ENCODE measurements around the gene NSG1. TPM values are rescaled to one million over a fixed set of nuclear protein-coding genes. Genes with fewer than 3 reads are reported as not detected.

The NSG1 gene
- total RNA-seq, 1 experiment from 2014 or later = not detected

- intact Hi-C loops (cut with micrococcal nuclease; ENCODE audit: unreplicated experiment) = no loop called here
- H3K9me2 ChIP-seq (ENCODE audit: insufficient read depth) = no peaks in the 10 kb centered on the region
- DNase-seq = no peak
- ChIA-PET POLR2A (ENCODE audit: unreplicated experiment) (no interaction called here), CTCF (no interaction called here)
- H3K27me3 ChIP-seq (ENCODE audit: insufficient read depth, low read depth) = peaks cover 4% of the 10 kb centered on the region; the same call in 1 of the 2 replicates
- no peak overlapping the region for H3K27ac ChIP-seq
- H3K4me1 ChIP-seq (replicated peaks; ENCODE audit: insufficient read depth) = no peaks in the 10 kb centered on the region
- no peaks in the 10 kb centered on the region for H3K36me3 ChIP-seq (ENCODE audit: low read depth)
- TF ChIP-seq, protein P1, sequence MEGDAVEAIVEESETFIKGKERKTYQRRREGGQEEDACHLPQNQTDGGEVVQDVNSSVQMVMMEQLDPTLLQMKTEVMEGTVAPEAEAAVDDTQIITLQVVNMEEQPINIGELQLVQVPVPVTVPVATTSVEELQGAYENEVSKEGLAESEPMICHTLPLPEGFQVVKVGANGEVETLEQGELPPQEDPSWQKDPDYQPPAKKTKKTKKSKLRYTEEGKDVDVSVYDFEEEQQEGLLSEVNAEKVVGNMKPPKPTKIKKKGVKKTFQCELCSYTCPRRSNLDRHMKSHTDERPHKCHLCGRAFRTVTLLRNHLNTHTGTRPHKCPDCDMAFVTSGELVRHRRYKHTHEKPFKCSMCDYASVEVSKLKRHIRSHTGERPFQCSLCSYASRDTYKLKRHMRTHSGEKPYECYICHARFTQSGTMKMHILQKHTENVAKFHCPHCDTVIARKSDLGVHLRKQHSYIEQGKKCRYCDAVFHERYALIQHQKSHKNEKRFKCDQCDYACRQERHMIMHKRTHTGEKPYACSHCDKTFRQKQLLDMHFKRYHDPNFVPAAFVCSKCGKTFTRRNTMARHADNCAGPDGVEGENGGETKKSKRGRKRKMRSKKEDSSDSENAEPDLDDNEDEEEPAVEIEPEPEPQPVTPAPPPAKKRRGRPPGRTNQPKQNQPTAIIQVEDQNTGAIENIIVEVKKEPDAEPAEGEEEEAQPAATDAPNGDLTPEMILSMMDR (conservative IDR thresholded peaks at IDR 0.05) = no peak
- TF ChIP-seq EZH2 (IDR thresholded peaks at IDR 0.05; ENCODE audit: low read depth) = no peak
- BruUV-seq (replicated peaks) = no TSS peak
- H4K20me1 ChIP-seq (ENCODE audit: insufficient read depth) = no peaks in the 10 kb centered on the region
- H3K4me2 ChIP-seq = no peak overlapping the region
- no peaks in the 10 kb centered on the region for H3F3A ChIP-seq (ENCODE audit: insufficient read depth, low read depth)
- no peak overlapping the region for H3K4me3 ChIP-seq
- no peaks in the 10 kb centered on the region for H3K9me3 ChIP-seq (ENCODE audit: insufficient read depth, low read depth)
- no peak overlapping the region for H2AFZ ChIP-seq
- H3K79me2 ChIP-seq (ENCODE audit: low read depth) = no peaks in the 10 kb centered on the region
Measured at GRCh38 chr4:4411906-4412305, 25.0 kb downstream of the NSG1 start.

DNA sequence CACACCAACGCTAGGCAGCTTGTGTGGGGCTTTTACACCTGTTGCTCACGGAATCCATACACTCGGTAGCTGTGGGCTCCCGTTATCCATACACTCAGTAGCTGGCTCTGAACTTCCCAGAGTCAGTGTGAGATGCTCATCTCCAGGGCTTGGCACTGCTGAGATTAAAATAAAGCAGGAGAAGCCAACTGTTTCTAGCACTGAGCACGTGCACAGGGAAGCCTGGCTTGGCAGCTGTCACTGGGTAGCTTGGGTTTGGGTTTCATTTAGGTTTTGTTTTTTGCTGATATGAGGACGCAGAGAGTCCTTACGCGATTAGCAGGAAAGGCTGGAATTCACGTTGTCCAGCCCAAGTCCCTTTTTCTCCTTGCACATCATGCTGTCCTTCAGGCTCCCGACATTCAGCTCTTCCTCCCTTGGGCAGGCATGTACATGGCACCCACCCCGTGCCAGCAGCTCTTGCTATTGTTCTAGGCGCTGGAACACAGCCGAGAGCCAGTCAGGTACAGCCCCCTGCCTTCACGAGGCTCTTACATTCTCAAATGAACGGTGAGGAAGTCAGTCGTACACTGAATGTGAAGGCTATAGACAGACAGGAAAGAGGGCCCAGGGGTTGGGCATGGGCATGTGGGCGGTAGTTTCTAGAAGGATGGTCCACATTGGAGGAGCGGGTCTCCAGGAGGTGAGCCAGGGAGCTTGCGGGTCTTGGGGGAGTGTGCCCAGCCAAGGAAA is 25.9 kb downstream of the NSG1 start:
- H3K9me2 ChIP-seq (ENCODE audit: insufficient read depth) = no peaks in the 10 kb centered on the region
- DNase-seq = no peak
- no peaks in the 10 kb centered on the region for H3K79me2 ChIP-seq (ENCODE audit: low read depth)
- H4K20me1 ChIP-seq (ENCODE audit: insufficient read depth) = no peaks in the 10 kb centered on the region
- no peaks in the 10 kb centered on the region for H3K9me3 ChIP-seq (ENCODE audit: insufficient read depth, low read depth)
- H3K36me3 ChIP-seq (ENCODE audit: low read depth) = no peaks in the 10 kb centered on the region
- no peak overlapping the region for H2AFZ ChIP-seq
- no peak for TF ChIP-seq EZH2 (IDR thresholded peaks at IDR 0.05; ENCODE audit: low read depth)
- TF ChIP-seq, protein P1 (conservative IDR thresholded peaks at IDR 0.05) = no peak
- CTCF ChIA-PET = no interaction called here
- POLR2A ChIA-PET (ENCODE audit: unreplicated experiment) = no interaction called here
- H3K27me3 ChIP-seq (ENCODE audit: insufficient read depth, low read depth) = peaks cover 2% of the 10 kb centered on the region; the same call in 1 of the 2 replicates
- no peaks in the 10 kb centered on the region for H3F3A ChIP-seq (ENCODE audit: insufficient read depth, low read depth)
- intact Hi-C loops (cut with micrococcal nuclease; ENCODE audit: unreplicated experiment) = no loop called here
- H3K27ac ChIP-seq = no peak overlapping the region
- H3K4me3 ChIP-seq = no peak overlapping the region
- BruUV-seq (replicated peaks) = no TSS peak
- H3K4me1 ChIP-seq (replicated peaks; ENCODE audit: insufficient read depth) = no peaks in the 10 kb centered on the region
- no peak overlapping the region for H3K4me2 ChIP-seq

DNA sequence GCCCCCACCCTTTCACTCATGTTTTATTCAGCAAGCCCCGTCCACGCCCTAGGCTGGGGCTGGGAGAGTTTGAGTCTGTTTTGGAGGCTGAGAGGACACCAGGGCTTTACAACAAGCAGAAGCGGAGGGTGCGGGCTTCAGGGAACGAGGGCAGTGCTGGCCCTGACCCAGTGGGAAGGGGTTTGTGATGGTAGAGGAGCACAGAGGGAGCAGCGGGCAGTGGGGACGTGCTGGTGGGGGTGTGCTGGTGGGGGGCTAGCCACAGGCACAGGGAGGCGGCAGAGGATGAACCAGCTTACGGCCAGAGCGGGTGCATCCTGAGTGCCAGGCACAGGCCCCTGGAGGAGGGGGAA is 26.4 kb downstream of the NSG1 start:
- Histone ChIP-seq H4K20me1 (ENCODE audit: insufficient read depth) (no peaks in the 10 kb centered on the region), H3K4me2 (no peak overlapping the region), H3K27me3 (ENCODE audit: insufficient read depth, low read depth) (peaks cover 2% of the 10 kb centered on the region; the same call in 1 of the 2 replicates), H3K27ac (no peak overlapping the region), H3K79me2 (ENCODE audit: low read depth) (no peaks in the 10 kb centered on the region), H3F3A (ENCODE audit: insufficient read depth, low read depth) (no peaks in the 10 kb centered on the region), H3K9me2 (ENCODE audit: insufficient read depth) (no peaks in the 10 kb centered on the region), H2AFZ (no peak overlapping the region), H3K9me3 (ENCODE audit: insufficient read depth, low read depth) (no peaks in the 10 kb centered on the region), H3K4me1 (replicated peaks; ENCODE audit: insufficient read depth) (no peaks in the 10 kb centered on the region), H3K36me3 (ENCODE audit: low read depth) (no peaks in the 10 kb centered on the region), H3K4me3 (no peak overlapping the region)
- no TSS peak for BruUV-seq (replicated peaks)
- CTCF ChIA-PET = no interaction called here
- no peak for TF ChIP-seq EZH2 (IDR thresholded peaks at IDR 0.05; ENCODE audit: low read depth)
- TF ChIP-seq, protein P1 (conservative IDR thresholded peaks at IDR 0.05) = no peak
- no peak for DNase-seq
- POLR2A ChIA-PET (ENCODE audit: unreplicated experiment) = no interaction called here
- intact Hi-C loops (cut with micrococcal nuclease; ENCODE audit: unreplicated experiment) = no loop called here
